ENCODE data around the gene SHB. TPM values are rescaled to one million over a fixed set of nuclear protein-coding genes. Genes with fewer than 3 reads are reported as not detected.
A peak's percentile ranks its signal among the peaks of the same experiment; 100 is the strongest.

The SHB gene
- total and polyA plus RNA-seq, 2 of the 13 experiments (the other 11 are each of a cell fraction or from before 2014, with no cell fraction given), result 19.4 to 20.7 TPM

DNA sequence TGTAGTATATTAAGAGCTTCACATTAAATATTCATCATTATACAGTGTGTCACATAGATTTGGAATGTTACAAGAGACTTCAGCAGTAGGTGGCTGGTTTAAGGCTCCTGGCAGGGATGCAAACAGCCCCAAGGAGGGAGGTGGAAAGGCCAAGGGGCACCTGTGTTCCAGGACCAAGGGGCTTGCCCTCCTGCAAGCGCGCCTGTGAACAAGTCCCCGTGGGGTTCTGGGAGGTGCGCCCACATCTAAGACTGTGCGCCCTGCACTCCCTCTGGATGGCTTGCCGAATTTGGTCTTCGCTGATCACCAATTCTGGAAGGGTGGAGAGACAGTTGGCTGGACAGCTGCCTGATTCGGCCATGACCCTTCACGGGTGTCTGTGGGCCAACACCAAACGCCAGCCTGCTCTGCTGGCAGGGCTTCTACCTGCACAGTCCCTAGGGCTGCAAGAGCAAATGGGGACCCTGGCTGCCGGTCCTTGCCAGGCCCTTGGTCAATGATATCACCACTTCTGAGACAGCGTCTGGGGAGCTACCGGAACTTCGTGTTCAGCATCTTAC, 153.0 kb downstream of the SHB start:
- intact Hi-C loops (cut with micrococcal nuclease; ENCODE audit: unreplicated experiment) (no loop called here), in situ Hi-C loops (cut with HindIII; ENCODE audit: extremely low pct_ligation_motif_present, low pct_unique_long_range_greater_than_20kb) (loop anchor here (25.0 kb wide), 1 partner anchor 429 kb away; the partner anchor contains the start of gene POLR1E)
- Histone ChIP-seq H3K4me2 (ENCODE audit: low read depth, low read length) (no peak overlapping the region), H3K4me1 (ENCODE audit: insufficient read depth, low read length) (no peaks in the 10 kb centered on the region), H4K20me1 (ENCODE audit: insufficient read depth, low read length) (peaks cover 4% of the 10 kb centered on the region; the same call in 1 of the 2 replicates), H2AFZ (ENCODE audit: low read length) (no peak overlapping the region), H3K36me3 (replicated peaks in 1 of 2; ENCODE audit: control insufficient read depth in 1 of 2, insufficient read depth in 2 of 2, low read length in 2 of 2) (peaks cover 24 to 37% of the 10 kb centered on the region in 2 experiments; a peak in 4 of 5 replicates), H3K79me2 (ENCODE audit: insufficient read depth, low read length) (no peaks in the 10 kb centered on the region), H3K27ac (ENCODE audit: extremely low read length, insufficient read depth, low read length) (no peak overlapping the region), H3K9ac (ENCODE audit: insufficient read depth, low read depth, low read length) (no peak overlapping the region), H3K4me3 (replicated peaks in 1 of 3; ENCODE audit: insufficient read depth in 1 of 3, low read depth in 2 of 3, low read length in 3 of 3) (no peak overlapping the region), H3K9me3 (ENCODE audit: low read length) (no peaks in the 10 kb centered on the region), H3K27me3 (ENCODE audit: control insufficient read depth in 1 of 2, insufficient read depth in 2 of 2, low read length in 2 of 2) (no peaks in the 10 kb centered on the region)
- ChIA-PET CTCF (ENCODE audit: low intra/inter-chr PET ratio, low total read pairs) (interaction anchor here (2.9 kb wide), 1 partner anchor 172 kb away, joined by 16 read pairs; no protein-coding TSS in a partner anchor), POLR2A (no interaction called here)
- DNase-seq (ENCODE audit: low spot score), result no peak
- FAIRE-seq, result no peak
- 100% methylated on average over 2 of the region's 14 CpGs for WGBS (ENCODE audit: low lambda C conversion rate)
- BruUV-seq (replicated peaks), result no TSS peak
- TF ChIP-seq ZBTB7B (CRISPR knock-in tag; IDR thresholded peaks at IDR 0.05), result no peak
- TF ChIP-seq SKI (IDR thresholded peaks at IDR 0.05; ENCODE audit: partially characterized antibody), result no peak
- peak; percentile 69 for TF ChIP-seq RBM22 (optimal IDR thresholded peaks at IDR 0.05; ENCODE audit: low read length)
- TF ChIP-seq, protein P1, sequence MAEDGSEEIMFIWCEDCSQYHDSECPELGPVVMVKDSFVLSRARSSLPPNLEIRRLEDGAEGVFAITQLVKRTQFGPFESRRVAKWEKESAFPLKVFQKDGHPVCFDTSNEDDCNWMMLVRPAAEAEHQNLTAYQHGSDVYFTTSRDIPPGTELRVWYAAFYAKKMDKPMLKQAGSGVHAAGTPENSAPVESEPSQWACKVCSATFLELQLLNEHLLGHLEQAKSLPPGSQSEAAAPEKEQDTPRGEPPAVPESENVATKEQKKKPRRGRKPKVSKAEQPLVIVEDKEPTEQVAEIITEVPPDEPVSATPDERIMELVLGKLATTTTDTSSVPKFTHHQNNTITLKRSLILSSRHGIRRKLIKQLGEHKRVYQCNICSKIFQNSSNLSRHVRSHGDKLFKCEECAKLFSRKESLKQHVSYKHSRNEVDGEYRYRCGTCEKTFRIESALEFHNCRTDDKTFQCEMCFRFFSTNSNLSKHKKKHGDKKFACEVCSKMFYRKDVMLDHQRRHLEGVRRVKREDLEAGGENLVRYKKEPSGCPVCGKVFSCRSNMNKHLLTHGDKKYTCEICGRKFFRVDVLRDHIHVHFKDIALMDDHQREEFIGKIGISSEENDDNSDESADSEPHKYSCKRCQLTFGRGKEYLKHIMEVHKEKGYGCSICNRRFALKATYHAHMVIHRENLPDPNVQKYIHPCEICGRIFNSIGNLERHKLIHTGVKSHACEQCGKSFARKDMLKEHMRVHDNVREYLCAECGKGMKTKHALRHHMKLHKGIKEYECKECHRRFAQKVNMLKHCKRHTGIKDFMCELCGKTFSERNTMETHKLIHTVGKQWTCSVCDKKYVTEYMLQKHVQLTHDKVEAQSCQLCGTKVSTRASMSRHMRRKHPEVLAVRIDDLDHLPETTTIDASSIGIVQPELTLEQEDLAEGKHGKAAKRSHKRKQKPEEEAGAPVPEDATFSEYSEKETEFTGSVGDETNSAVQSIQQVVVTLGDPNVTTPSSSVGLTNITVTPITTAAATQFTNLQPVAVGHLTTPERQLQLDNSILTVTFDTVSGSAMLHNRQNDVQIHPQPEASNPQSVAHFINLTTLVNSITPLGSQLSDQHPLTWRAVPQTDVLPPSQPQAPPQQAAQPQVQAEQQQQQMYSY (CRISPR knock-in tag; IDR thresholded peaks at IDR 0.05), result no peak
- no peak for ATAC-seq

Data from HepG2 (cell line).